Panc1 (cell line): Measurements from ENCODE around the gene MRNIP.

Experiments used
- POLR2AphosphoS5 ChIP-seq: IDR thresholded peaks from 2 replicates; pipeline ENCODE4 v1.6.1; 2012; ENCODE audit warnings: mild to moderate bottlenecking, low read depth, low read length, moderate library complexity
- SIN3A ChIP-seq: IDR thresholded peaks from 2 replicates; pipeline ENCODE4 v1.6.1; 2012; ENCODE audit warnings: low read depth, mild to moderate bottlenecking, low read length, moderate library complexity, borderline replicate concordance; ENCODE audit not compliant: insufficient read depth
- TCF7L2 ChIP-seq: IDR thresholded peaks from 2 replicates; pipeline ENCODE4 v1.6.1; 2011; ENCODE audit warnings: mild to moderate bottlenecking, low read depth, low read length, inconsistent platforms
- TF ChIP-seq, protein P1 (sequence below): fragments of 450-650 bp; IDR thresholded peaks from 2 replicates; pipeline ENCODE4 v1.5.1; 2017; ENCODE audit warnings: mild to moderate bottlenecking
- TF ChIP-seq, protein P2 (sequence below), 2 experiments: IDR thresholded peaks; 2 replicates each; pipeline ENCODE4 v1.6.1; 2011 to 2012; ENCODE audit warnings: low read depth in 2 of 2, control low read depth in 1 of 2, low read length in 1 of 2, mild to moderate bottlenecking in 1 of 2, moderate library complexity in 1 of 2; ENCODE audit not compliant: insufficient read depth in 1 of 2

DNA sequence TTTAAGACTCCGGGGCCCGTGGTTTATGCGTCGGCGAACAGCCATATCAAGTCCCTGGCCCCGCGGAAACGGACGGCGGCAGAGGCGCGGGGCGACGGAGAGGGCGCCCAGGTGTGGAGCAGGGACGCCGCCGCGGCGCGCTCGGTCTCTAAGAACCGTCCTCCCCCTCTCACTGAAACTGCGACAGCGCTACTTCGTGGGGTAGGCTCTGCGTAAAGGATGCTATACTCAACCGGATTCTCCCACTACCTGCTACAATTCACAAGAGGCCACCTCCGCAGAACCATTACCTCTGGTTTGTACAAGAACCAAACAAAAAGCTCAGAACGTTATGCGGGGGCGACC, 404 bp downstream of the MRNIP start:
- TF ChIP-seq, protein P1, sequence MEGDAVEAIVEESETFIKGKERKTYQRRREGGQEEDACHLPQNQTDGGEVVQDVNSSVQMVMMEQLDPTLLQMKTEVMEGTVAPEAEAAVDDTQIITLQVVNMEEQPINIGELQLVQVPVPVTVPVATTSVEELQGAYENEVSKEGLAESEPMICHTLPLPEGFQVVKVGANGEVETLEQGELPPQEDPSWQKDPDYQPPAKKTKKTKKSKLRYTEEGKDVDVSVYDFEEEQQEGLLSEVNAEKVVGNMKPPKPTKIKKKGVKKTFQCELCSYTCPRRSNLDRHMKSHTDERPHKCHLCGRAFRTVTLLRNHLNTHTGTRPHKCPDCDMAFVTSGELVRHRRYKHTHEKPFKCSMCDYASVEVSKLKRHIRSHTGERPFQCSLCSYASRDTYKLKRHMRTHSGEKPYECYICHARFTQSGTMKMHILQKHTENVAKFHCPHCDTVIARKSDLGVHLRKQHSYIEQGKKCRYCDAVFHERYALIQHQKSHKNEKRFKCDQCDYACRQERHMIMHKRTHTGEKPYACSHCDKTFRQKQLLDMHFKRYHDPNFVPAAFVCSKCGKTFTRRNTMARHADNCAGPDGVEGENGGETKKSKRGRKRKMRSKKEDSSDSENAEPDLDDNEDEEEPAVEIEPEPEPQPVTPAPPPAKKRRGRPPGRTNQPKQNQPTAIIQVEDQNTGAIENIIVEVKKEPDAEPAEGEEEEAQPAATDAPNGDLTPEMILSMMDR = no peak
- TF ChIP-seq SIN3A (no peak; the same call in 1 of the 2 replicates), POLR2AphosphoS5 (no peak), TCF7L2 (no peak)
- TF ChIP-seq, protein P2, sequence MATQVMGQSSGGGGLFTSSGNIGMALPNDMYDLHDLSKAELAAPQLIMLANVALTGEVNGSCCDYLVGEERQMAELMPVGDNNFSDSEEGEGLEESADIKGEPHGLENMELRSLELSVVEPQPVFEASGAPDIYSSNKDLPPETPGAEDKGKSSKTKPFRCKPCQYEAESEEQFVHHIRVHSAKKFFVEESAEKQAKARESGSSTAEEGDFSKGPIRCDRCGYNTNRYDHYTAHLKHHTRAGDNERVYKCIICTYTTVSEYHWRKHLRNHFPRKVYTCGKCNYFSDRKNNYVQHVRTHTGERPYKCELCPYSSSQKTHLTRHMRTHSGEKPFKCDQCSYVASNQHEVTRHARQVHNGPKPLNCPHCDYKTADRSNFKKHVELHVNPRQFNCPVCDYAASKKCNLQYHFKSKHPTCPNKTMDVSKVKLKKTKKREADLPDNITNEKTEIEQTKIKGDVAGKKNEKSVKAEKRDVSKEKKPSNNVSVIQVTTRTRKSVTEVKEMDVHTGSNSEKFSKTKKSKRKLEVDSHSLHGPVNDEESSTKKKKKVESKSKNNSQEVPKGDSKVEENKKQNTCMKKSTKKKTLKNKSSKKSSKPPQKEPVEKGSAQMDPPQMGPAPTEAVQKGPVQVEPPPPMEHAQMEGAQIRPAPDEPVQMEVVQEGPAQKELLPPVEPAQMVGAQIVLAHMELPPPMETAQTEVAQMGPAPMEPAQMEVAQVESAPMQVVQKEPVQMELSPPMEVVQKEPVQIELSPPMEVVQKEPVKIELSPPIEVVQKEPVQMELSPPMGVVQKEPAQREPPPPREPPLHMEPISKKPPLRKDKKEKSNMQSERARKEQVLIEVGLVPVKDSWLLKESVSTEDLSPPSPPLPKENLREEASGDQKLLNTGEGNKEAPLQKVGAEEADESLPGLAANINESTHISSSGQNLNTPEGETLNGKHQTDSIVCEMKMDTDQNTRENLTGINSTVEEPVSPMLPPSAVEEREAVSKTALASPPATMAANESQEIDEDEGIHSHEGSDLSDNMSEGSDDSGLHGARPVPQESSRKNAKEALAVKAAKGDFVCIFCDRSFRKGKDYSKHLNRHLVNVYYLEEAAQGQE (IDR thresholded peaks at IDR 0.05; ENCODE audit: insufficient read depth in 1 of 2, low read depth in 2 of 2, low read length in 1 of 2) = no peak
